ENCODE measurements around the gene LRPAP1.
"Not testable (repeated sequence)": the region's sequence is repeated elsewhere in the genome, so short reads cannot be mapped to it uniquely, and the experiment has no call there.

Gene LRPAP1, protein sequence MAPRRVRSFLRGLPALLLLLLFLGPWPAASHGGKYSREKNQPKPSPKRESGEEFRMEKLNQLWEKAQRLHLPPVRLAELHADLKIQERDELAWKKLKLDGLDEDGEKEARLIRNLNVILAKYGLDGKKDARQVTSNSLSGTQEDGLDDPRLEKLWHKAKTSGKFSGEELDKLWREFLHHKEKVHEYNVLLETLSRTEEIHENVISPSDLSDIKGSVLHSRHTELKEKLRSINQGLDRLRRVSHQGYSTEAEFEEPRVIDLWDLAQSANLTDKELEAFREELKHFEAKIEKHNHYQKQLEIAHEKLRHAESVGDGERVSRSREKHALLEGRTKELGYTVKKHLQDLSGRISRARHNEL

DNA sequence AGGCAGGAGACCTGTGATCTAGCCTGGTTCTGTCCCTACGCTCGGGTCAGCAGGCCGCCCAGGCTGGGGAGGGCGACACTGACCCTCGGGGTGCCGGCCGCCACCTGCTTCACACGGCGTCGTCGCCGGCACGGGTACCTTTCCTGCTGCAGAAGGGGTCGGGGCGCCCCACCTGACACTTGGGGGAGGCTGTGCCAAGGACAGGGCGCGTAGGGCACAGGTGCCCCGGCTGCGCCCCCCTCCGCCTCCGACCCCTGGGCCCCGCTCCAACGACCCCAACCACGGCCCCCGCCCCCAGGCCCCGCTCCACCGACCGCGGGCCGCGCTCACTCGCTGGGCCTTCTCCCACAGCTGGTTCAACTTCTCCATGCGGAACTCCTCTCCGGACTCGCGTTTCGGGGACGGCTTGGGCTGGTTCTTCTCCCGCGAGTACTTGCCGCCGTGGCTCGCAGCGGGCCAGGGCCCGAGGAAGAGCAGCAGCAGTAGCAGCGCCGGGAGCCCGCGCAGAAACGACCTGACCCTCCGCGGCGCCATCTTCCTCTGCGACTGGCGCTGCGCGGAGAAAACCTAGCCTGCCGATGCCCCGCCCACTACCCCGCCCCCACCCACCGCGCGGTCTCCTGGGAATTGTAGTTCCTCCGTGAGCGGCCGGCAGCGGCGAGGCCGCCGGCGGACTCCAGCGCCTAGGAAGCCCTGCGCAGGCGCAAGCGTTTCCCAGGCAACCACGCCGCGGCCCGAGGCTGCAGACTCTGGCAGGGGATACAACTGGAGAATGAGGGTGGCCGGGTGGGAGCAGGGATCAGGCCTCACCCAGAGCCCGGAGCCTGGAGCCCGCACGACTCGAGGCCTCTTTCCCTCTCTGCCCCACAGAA, at the start of gene LRPAP1:
LRPAP1 (minus strand) TSS at position 544 of the 872 bp plus-strand sequence; CDS start at position 534, 10 bp downstream.
- DNase-seq: peak; percentile 93

DNA sequence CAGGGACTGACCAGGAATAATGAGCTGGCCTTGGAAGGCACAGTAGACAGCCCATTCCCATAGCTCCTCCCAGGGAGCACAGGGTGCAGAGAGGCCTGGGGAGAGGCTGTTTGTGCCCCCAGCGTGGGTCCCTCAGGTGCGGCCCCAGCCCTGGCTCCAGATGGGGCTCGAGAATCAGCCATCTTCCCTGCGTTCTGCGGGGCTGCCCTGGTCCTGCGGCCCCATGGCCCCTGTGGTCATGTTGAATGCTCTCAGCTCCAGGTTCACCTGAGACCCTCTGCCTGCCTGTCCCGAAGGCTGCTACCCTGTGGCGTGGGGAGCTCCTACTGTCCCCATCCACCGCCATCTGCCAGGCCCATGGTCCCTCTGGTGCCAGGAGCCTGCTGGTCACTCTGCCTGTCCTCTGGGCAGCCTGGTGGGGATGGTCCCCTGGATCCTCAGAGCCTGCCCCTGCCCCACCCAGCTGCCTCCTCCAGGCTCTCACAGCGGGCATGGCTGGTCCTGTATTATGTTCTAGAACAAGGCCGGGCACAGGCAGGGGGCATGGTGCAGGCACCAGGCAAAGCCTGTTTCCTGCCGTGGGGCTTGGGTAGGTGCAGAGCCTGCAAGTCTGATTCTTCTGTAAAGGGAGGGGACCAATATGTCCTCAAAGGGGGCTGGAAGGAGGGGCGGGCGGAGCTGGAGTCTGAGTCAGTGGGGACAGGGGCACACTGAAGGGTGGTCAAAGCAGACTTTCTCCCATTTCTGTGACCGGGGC, 49.3 kb upstream of the LRPAP1 start:
- not testable (repeated sequence) for DNase-seq

DNA sequence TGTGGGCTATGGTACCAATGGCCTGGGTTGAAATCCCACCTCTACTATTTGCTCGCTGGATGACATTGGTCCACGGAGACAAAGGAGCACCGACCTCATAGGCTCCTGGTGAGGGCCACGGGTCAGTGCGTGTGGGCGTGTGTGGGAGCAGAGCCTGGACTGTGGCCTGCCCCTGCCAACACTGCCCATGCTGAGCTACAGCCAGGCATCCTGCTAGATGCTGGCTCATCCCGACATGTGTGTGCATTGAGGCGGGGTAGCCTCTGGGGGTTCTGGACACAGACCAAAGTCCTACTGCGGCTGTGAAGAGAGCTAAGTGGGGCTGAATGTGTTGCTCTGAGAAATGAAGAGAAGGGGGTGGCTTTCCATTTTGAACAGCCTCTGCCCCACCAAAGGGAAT, 48.6 kb upstream of the LRPAP1 start:
- DNase-seq: not testable (repeated sequence)

DNA sequence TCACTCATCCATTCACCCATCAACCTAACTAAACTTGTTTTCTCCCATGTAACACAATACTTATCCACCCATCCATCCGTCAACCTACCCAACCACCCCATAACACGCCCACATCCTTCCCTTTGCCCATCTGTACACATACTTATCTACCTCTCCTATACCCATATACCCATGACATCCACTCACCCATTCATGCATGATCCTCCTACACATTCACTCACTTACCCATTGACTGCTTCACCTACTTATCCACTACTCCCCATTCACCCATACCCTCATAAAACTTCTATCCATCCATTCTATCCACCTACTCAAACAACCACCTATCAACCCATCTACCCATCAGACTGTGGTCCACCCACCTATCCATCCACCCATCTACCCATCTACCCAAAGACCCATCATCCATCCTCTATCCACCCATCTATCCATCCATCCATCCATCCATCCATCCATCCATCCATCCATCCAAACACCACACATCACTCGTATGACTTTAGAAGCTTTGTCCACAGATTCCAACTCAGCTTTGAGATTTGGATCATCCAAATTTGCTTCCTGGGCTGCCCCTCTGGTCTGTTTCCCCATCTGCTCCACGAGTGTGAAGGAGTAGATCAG, 46.4 kb upstream of the LRPAP1 start:
- DNase-seq: not testable (repeated sequence)

DNA sequence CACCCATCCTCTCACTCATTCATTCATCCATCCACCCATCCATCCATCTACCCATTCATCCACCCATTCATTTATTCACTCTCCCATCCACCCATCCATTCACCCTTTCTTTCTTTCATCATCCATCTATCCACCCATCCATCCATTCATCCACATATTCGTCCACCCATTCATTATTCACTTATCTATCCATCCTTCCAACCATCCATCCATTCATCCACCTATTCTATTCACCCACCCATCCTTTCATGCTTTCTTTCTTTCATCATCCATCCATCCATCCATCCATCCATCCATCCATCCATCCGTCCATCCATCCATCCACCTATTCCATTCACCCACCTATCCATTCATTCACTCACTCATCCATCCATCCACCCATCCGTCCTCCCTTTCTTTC, 45.8 kb upstream of the LRPAP1 start:
- not testable (repeated sequence) for DNase-seq

DNA sequence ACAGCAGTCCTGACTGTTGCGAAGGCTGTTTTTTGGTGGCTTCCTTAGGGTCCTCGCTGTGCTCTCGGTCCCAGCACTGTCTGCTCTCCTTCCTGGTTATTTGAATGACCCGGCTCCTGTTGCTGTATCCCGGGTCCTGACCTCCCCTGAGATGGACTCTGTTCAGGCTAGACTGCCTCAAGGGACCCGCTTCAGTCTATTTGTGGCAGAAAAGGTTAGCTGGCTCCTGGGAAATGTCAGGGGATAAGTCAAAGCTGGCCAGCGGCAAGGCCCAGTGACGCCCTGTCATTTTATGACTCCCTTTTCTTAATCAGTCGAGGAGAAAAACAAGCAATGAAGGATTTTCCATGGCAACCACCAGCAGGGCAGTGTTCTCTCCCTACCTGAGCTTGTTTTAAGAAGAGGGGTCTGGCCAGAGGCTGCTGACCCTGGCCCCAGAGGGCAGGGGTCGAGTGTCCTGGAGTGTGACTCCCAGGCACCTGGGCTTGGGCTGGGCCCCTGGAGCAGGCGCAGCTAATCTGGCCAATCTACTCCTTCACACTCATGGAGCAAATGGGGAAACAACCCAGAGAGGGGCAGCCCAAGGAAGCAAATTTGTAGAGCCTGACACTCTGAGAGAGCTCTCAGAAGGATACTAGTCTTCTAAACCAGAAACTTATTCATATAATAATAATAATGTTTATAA, 45.1 kb upstream of the LRPAP1 start:
- not testable (repeated sequence) for DNase-seq

DNA sequence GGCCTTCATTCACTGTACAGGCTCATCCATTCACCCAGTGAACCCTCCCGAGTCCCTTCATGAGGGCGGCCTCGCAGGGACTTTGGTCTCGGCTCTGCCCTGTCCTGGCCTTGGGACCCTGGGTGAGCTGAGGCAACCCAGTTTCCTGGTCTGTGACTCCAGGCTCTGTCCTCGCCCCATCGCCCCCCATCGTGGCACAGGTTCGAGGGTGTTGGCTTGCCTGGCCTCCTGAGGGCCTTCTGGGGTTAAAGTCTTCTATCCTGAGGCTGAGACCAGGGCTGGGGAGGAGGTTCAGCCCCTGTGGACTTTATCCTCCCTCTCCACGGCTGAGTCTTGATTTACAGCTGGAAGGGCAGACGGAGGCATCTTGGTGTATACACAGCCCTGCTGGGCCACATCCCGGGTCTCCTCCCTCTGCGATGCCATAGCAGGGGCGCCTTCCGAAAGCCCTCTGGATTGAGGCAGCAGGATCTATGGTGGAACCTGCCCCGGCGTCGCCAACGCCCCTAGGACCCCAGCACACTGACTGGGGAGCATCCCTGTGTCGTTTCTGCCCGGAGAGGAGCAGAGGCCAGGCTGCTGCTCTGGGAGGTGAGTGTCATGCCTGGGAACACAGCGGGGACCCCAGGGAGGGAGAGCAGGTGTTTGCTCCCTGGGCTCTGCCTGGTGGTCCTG, 44.4 kb upstream of the LRPAP1 start:
- DNase-seq: not testable (repeated sequence)

DNA sequence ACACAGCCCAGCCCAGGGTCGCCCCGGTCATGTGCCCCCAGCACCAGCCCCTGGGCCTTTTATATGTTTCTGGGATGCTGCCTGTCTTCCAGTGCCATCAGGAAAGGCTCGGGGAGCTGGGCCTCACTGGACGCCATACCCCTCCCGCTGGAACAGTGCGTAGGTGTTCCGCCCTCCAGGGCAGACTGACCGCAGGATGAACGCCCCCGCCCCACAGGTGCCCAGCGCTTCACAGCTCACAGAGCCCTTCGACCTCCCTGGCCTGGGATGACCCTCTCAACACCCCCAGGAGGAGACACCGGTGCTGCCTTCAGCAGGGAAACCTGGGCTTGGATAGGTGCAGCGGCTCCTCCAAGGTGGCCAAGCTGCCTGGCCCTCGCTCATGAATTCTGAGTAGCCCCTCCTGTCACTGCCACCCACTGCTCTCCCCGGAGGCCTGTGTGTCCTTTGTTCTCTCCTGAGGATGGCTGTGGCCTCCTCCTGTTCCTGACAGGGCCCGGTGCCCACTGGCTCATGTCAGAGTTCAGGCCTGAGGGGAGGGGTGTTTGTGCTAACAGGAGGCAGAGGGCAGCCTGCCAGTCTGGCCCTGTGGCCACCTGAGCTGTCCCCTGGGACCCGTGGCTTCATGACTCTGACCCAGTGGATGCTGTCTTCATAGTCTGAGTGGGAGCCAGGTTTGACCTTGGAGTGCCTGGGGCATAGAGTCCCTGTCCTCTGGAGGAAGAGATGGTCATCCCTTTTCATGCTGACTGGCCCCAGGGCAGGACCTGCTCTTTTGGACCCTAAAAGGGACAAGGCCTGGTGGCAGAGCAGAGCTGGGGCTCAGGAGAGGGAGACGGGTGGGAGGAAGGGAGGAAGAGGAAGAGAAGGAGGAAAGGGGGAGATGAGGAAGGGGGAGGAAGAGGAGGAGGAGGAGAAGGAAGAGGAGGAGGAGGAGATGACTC, 43.5 kb upstream of the LRPAP1 start:
- not testable (repeated sequence) for DNase-seq

DNA sequence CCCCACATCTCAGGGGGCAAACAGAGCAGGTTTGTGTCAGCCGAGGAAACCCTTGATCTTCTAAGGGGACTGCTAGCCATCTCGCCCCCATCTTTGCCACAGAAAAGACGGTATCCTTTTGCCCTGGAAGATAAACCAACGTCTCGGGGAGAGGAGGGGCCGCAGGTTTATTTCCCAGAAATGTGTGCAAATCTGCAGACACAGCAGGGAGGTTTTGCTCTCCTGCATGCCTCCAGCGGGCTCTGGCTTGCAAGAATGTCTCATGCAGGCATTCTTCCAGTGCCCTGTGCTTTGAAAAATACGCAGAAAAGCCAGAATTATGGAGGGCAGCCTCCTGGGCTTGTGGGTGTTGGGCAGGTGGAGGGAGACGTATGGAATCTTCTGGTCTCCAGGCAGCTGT, 42.6 kb upstream of the LRPAP1 start:
- not testable (repeated sequence) for DNase-seq

DNA sequence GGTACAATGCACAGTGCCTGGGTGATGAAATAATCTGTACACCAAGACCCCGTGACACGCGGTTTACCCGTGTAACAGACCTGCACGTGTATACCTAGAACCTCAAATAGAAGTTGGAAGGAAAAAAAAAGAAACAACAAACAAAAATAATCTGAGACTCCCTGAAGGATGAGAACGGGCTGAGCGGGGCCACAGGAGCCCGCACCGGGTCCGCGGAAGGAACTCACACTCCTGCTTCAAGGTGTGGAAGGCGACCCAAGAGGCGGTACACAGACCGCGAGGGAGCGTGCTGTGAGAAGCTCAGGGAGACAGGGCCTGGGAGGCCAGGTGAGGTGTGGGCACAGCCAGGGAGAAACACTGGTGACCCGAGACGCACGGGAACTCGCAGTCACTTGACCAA, 42.1 kb upstream of the LRPAP1 start:
- DNase-seq: not testable (repeated sequence)

DNA sequence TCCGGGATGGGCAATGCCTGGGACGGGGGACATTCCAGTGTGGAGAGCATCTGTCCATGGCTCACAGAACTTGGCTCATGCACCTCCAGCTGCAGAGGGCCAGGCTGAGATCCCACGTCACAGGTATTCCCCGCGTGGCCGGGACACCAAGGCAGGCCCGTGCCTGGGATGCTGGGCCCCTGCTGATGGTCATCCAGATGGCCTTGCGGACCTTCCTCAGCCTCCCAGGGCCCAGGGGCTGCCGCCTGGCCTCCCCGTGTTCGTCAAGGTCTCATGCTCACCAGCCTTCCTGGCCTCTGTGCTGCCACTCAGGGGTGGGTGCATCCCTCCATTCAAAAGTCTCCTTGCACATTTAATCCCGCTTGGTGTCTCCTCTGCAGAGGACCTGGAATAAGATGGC, 40.9 kb upstream of the LRPAP1 start:
- DNase-seq: no peak

DNA sequence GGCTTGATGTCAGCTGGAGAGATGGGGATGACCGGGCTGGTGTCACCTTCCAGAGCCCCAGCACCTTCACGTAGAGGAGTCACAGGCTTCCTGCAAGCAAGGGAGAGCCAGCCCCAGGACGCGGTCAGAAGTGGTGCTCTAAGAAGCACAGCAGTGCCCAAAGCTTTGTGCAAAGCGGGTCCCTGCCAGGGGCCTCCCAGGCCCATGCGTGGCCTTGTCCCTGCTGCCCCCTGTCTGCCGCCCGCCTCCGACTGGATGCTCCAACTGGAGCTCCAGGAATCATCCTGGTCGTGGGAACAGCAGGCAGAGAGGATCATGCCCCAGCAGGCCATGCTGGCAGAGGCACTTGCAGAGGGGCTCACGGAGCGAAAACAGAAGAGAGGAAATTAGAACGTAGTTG, 40.1 kb upstream of the LRPAP1 start:
- DNase-seq: no peak

DNA sequence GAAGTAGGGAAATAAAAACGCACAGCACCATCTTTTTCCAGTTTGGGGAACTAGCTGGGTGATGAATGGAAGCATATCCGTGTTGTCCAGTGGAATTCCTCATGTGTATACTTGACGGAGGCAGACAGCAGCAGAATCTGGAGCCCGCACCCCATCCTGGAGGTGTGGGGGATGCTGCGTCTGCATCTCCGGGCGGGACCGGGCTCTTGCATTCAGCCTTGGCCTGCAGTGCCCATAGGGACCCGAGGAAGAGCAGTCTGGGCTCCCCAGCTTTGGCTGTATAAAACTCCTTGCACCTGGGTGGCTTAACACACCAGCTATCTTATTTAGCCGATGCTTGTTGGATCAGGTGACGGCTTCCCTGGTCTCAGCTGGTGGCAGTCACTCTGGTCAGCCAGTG, 39.7 kb upstream of the LRPAP1 start:
- DNase-seq: no peak

DNA sequence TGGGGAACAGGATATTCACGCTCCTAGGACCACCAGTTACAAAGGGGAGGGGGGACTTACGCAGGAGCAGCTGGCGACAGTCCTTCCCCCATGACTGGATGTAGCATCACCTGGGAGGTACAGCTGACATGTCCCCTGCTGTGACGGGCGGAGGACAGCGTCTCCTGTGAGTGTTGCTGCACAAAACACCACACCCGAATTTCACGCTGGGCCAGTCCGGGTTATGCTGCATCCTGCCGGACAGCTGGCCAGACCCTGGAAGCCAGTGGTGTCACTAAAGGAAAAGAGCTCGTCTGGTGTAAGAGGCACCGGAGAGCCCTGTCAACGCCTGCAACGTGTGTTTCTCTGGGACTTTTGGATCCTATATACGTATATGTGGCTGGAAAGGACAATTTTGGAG, 38.7 kb upstream of the LRPAP1 start:
- DNase-seq: not testable (repeated sequence)

DNA sequence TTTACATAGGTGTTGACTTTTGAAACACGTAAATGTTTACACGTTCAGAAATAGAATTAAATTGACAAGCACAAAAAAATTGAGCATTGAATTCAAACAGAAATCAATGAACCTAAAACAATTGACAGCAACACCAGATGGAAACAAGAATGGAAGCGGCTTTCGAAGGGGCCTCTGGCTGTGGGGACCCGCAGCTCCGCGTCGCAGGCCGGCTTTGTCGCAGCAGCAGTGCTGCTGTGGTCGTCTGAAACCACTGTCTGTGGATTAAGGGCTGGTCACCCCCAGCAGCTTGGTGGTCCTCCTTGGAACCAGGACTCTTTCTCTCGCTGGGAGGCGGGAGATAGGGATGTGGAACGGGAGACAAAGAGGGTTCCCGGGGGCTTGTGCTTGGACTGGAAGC, 37.4 kb upstream of the LRPAP1 start:
- DNase-seq: not testable (repeated sequence)

DNA sequence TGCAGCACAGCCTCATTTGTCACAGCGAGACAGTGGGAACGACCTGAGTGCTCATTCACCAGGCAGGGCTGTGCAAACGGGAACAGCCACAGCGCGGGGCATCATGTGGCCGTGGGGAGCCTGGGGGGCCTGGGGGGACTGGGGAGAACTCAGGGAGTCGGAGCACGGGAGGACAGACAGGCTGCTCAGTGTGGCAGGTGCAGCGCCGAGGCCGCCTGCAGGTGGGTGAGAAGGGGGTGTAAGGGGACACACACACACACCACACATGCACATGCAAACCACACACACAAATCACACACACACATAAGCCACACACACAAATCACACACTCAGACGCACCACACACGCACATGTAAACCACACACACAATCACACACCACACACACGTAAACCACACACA, 34.5 kb upstream of the LRPAP1 start:
- not testable (repeated sequence) for DNase-seq

DNA sequence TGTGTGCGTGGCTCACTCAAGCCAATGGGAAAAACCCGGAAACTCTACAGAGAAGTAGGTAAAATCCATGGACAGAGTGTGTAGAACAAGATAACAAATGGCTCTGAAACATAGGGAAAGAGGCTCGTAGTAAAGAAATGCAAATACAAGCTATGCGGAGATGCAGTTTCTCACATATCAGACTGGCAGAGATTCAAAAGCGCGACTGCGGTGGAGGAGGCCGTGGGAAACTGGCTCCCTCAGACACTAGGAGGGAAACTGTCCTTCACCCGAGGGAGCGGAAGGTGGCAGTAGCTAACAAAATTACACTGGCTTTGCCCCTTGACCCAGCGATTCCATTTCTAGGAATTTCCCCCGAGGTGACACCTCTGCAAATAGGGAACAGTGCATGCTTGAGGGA, 34.1 kb upstream of the LRPAP1 start:
- DNase-seq: not testable (repeated sequence)

DNA sequence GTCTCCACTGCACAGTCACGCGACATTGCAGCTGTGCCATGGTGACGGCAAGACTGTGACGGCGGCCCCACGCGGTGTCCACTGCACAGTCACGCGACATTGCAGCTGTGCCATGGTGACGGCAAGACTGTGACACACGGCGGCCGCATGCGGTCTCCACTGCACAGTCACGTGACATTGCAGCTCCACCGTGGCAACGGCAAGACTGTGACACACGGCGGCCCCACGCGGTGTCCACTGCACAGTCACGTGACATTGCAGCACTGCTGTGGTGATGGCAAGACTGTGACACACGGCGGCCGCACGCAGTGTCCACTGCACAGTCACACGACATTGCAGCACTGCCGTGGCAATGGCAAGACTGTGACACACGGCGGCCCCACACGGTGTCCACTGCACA, 32.7 kb upstream of the LRPAP1 start:
- DNase-seq: not testable (repeated sequence)

DNA sequence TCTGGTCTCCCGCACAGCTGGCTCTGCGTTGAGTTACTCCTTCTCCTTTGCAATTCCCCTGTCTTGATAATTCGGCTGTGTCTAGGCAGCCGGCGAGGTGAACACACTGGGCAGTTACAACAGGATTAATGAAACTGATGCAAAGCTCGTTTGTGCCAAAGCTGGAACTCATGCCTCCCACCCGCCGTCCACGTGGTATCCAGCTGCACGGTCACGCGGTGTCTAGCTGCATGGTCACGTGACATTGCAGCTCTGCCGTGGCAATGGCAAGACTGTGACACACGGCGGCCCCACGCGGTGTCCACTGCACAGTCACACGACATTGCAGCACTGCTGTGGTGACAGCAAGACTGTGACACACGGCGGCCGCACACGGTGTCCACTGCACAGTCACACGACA, 31.2 kb upstream of the LRPAP1 start:
- DNase-seq: no peak

DNA sequence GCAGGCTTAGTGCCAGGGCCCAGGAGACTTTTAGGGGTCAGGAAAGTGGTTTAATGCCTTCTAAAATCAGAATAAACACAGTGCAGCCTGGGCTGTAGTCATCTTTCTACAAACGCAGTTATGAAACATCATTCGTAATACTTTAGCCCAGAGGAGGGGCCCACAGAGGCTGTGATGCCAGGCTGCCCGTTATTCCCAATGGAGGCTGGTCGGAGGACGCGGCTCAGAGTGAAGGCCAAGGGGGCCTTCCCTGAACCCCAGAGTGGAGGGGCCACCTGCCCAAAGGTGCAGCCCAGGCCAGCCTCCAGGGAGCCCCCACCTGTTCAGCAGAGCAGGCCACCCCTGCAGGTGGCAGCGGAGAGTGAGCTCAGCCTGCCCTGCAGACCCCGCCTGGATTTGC, 29.9 kb upstream of the LRPAP1 start:
- DNase-seq: not testable (repeated sequence)

Data from CD4-positive, alpha-beta T cell treated with Interleukin-6 for 4 hours (primary cell).